Mesothelial cell of epicardium (in vitro differentiated cells): Measurements from ENCODE around the gene NEU3. TPM values are rescaled to one million over a fixed set of nuclear protein-coding genes. Genes with fewer than 3 reads are reported as not detected.
"Not testable (repeated sequence)": the region's sequence is repeated elsewhere in the genome, so short reads cannot be mapped to it uniquely, and the experiment has no call there.

Experiments
- DNase-seq, 2 experiments: peaks; one replicate each; pipeline ENCODE4 v3.0.0; 2021; ENCODE audit warnings: low spot score in 2 of 2; ENCODE audit not compliant: unreplicated experiment in 2 of 2
- H3K27ac Mint-ChIP-seq: 2 replicates; pipeline ENCODE4 v1.8.0; 2021; ENCODE audit warnings: mixed read lengths
- H3K27me3 Mint-ChIP-seq: 2 replicates; pipeline ENCODE4 v1.8.0; 2021; ENCODE audit warnings: low read depth, mixed read lengths
- H3K36me3 Mint-ChIP-seq: 2 replicates; pipeline ENCODE4 v1.8.0; 2021; ENCODE audit warnings: mixed read lengths
- H3K4me1 Mint-ChIP-seq: 2 replicates; pipeline ENCODE4 v1.8.0; 2021; ENCODE audit warnings: mixed read lengths
- H3K4me3 Mint-ChIP-seq: 2 replicates; pipeline ENCODE4 v1.8.0; 2021; ENCODE audit warnings: mild to moderate bottlenecking, moderate library complexity, mixed read lengths
- H3K9me3 Mint-ChIP-seq: 2 replicates; pipeline ENCODE4 v1.8.0; 2021; ENCODE audit warnings: mixed read lengths
- CTCF ChIP-seq: fragments of 200-600 bp; sonication (generic); IDR thresholded peaks from one replicate; pipeline ENCODE4 v1.5.0; 2021; ENCODE audit warnings: antibody characterized with exemption; ENCODE audit not compliant: unreplicated experiment
- total RNA-seq: library from RNA; stranded (reverse); gene quantifications from 3 replicates; pipeline ENCODE4 v1.2.1, GENCODE V29; 2021

NEU3 gene
- total RNA-seq, 1 donor from 2014 or later, result 12.0 TPM

- DNase-seq, result no peak
- no peaks in the 10 kb centered on the region for H3K27me3 Mint-ChIP-seq
- no peak overlapping the region for H3K4me3 Mint-ChIP-seq
- no peak overlapping the region for H3K27ac Mint-ChIP-seq
- no peaks in the 10 kb centered on the region for H3K9me3 Mint-ChIP-seq
- peaks cover 23% of the 10 kb centered on the region for H3K36me3 Mint-ChIP-seq
- TF ChIP-seq CTCF, result no peak
- H3K4me1 Mint-ChIP-seq, result no peaks in the 10 kb centered on the region
Observed at GRCh38 chr11:75011357-75011756, 22.6 kb downstream of the NEU3 start.

GRCh38 chr11:75011872-75012271, 23.1 kb downstream of the NEU3 start:
- DNase-seq, result no peak
- Mint-ChIP-seq H3K27me3 (no peaks in the 10 kb centered on the region), H3K9me3 (no peaks in the 10 kb centered on the region), H3K4me3 (no peak overlapping the region), H3K27ac (no peak overlapping the region), H3K36me3 (peaks cover 22% of the 10 kb centered on the region), H3K4me1 (no peaks in the 10 kb centered on the region)
- no peak for TF ChIP-seq CTCF

GRCh38 chr11:75013051-75013450, 24.3 kb downstream of the NEU3 start:
- Mint-ChIP-seq H3K9me3 (peaks cover 3% of the 10 kb centered on the region), H3K4me1 (no peaks in the 10 kb centered on the region), H3K4me3 (no peak overlapping the region), H3K36me3 (peaks cover 14% of the 10 kb centered on the region), H3K27ac (no peak overlapping the region), H3K27me3 (no peaks in the 10 kb centered on the region)
- DNase-seq, result no peak
- TF ChIP-seq CTCF, result no peak

GRCh38 chr11:75014129-75014528, 25.4 kb downstream of the NEU3 start:
- H3K4me1 Mint-ChIP-seq, result no peaks in the 10 kb centered on the region
- DNase-seq, result no peak
- H3K27me3 Mint-ChIP-seq, result no peaks in the 10 kb centered on the region
- H3K36me3 Mint-ChIP-seq, result peaks cover 16% of the 10 kb centered on the region
- H3K27ac Mint-ChIP-seq, result no peak overlapping the region
- peaks cover 13% of the 10 kb centered on the region for H3K9me3 Mint-ChIP-seq
- no peak for TF ChIP-seq CTCF
- no peak overlapping the region for H3K4me3 Mint-ChIP-seq

GRCh38 chr11:75019200-75019599, 30.5 kb downstream of the NEU3 start:
- not testable (repeated sequence) for H3K36me3 Mint-ChIP-seq, DNase-seq, H3K4me3 Mint-ChIP-seq, H3K27ac Mint-ChIP-seq, H3K4me1 Mint-ChIP-seq, H3K27me3 Mint-ChIP-seq
- H3K9me3 Mint-ChIP-seq, result peaks cover 19% of the 10 kb centered on the region

- not testable (repeated sequence) for H3K4me1 Mint-ChIP-seq, H3K27ac Mint-ChIP-seq, H3K27me3 Mint-ChIP-seq, DNase-seq, H3K4me3 Mint-ChIP-seq, H3K36me3 Mint-ChIP-seq
- peaks cover 19% of the 10 kb centered on the region for H3K9me3 Mint-ChIP-seq
Observed at GRCh38 chr11:75020328-75020727, 31.6 kb downstream of the NEU3 start.

GRCh38 chr11:75022296-75022695, 33.6 kb downstream of the NEU3 start:
- Mint-ChIP-seq H3K9me3 (peaks cover 19% of the 10 kb centered on the region), H3K4me3 (no peak overlapping the region)

More at GRCh38 chr11:75022296-75022695, 33.6 kb downstream of the NEU3 start:
- Mint-ChIP-seq H3K27me3 (peaks cover 5% of the 10 kb centered on the region), H3K27ac (no peak overlapping the region), H3K4me1 (peaks cover 1% of the 10 kb centered on the region), H3K36me3 (peaks cover 5% of the 10 kb centered on the region)
- no peak for TF ChIP-seq CTCF
- no peak for DNase-seq
